Mesenchymal stem cell (in vitro differentiated cells and primary cell): ENCODE data around the gene MMP2.
A peak's percentile ranks its signal among the peaks of the same experiment; 100 is the strongest.

Source experiments
- DNase-seq: peaks from one replicate; pipeline ENCODE4 v3.0.0-alpha.2; 2013
- H2AFZ ChIP-seq: one replicate; pipeline ENCODE4 v1.6.1; 2013; ENCODE audit warnings: low read depth, mild to moderate bottlenecking, control low read depth, inconsistent platforms, low read length, moderate library complexity
- H2AK5ac ChIP-seq: 2 replicates; pipeline ENCODE4 v1.6.1; 2013; ENCODE audit warnings: low read length, moderate library complexity, mild to moderate bottlenecking, inconsistent platforms; ENCODE audit not compliant: severe bottlenecking
- H2BK120ac ChIP-seq: one replicate; pipeline ENCODE4 v1.6.1; 2013; ENCODE audit warnings: low read depth, mild to moderate bottlenecking, inconsistent platforms, low read length, moderate library complexity
- H2BK12ac ChIP-seq, 2 experiments: one replicate each; pipeline ENCODE4 v1.6.1; 2013; ENCODE audit warnings: inconsistent platforms in 2 of 2, low read length in 2 of 2, mild to moderate bottlenecking in 2 of 2, moderate library complexity in 2 of 2, control low read depth in 1 of 2
- H2BK15ac ChIP-seq: one replicate; pipeline ENCODE4 v1.6.1; 2013; ENCODE audit warnings: mild to moderate bottlenecking, low read depth, inconsistent platforms; ENCODE audit not compliant: poor library complexity, severe bottlenecking
- H2BK5ac ChIP-seq: 2 replicates; pipeline ENCODE4 v1.6.1; 2013; ENCODE audit warnings: low read depth, mild to moderate bottlenecking, low read length, control low read depth, inconsistent platforms; ENCODE audit not compliant: poor library complexity, severe bottlenecking
- H3K14ac ChIP-seq, 2 experiments: one replicate each; pipeline ENCODE4 v1.6.1; 2013; ENCODE audit warnings: inconsistent platforms in 2 of 2, low read length in 2 of 2, control low read depth in 1 of 2, mild to moderate bottlenecking in 1 of 2, moderate library complexity in 1 of 2
- H3K18ac ChIP-seq, 2 experiments: one replicate each; pipeline ENCODE4 v1.6.1; 2013; ENCODE audit warnings: inconsistent platforms in 2 of 2, low read length in 2 of 2, control low read depth in 1 of 2, low read depth in 1 of 2, mild to moderate bottlenecking in 1 of 2
- H3K23ac ChIP-seq, 2 experiments: one replicate each; pipeline ENCODE4 v1.6.1; 2013; ENCODE audit warnings: inconsistent platforms in 2 of 2, low read length in 2 of 2, mild to moderate bottlenecking in 2 of 2, moderate library complexity in 2 of 2, control low read depth in 1 of 2
- H3K27ac ChIP-seq: 2 replicates; pipeline ENCODE4 v1.5.1; 2013; ENCODE audit warnings: mild to moderate bottlenecking, moderate library complexity, low read length, control low read depth, inconsistent platforms; ENCODE audit not compliant: poor library complexity, severe bottlenecking
- H3K27me3 ChIP-seq, 2 experiments: 2 replicates each; pipeline versions ENCODE4 v1.6.1 to v1.7.0; 2013; ENCODE audit warnings: low read length in 2 of 2, mild to moderate bottlenecking in 2 of 2, moderate library complexity in 2 of 2, control low read depth in 1 of 2, inconsistent platforms in 1 of 2; ENCODE audit not compliant: control insufficient read depth in 1 of 2, insufficient read depth in 1 of 2
- H3K36me3 ChIP-seq, 2 experiments: 2 replicates each; pipeline versions ENCODE4 v1.6.1 to v1.7.0; 2013; ENCODE audit warnings: low read length in 2 of 2, control low read depth in 1 of 2, inconsistent platforms in 1 of 2, low read depth in 1 of 2, mild to moderate bottlenecking in 1 of 2; ENCODE audit not compliant: insufficient read depth in 2 of 2, control insufficient read depth in 1 of 2
- H3K4ac ChIP-seq, 2 experiments: one replicate each; pipeline ENCODE4 v1.6.1; 2013; ENCODE audit warnings: inconsistent platforms in 2 of 2, low read length in 2 of 2, mild to moderate bottlenecking in 2 of 2, moderate library complexity in 2 of 2, control low read depth in 1 of 2, low read depth in 1 of 2
- H3K4me1 ChIP-seq: 2 replicates; pipeline ENCODE4 v1.6.1; 2013; ENCODE audit warnings: low read depth, low read length, control low read depth; ENCODE audit not compliant: control insufficient read depth, insufficient read depth
- H3K4me2 ChIP-seq: 2 replicates; pipeline ENCODE4 v1.6.1; 2013; ENCODE audit warnings: low read length, mild to moderate bottlenecking, inconsistent platforms; ENCODE audit not compliant: poor library complexity, severe bottlenecking
- H3K4me3 ChIP-seq, 2 experiments: 2 replicates each; pipeline versions ENCODE4 v1.5.1 to v1.7.0; 2013; ENCODE audit warnings: low read length in 2 of 2, mild to moderate bottlenecking in 2 of 2, control low read depth in 1 of 2, low read depth in 1 of 2; ENCODE audit not compliant: insufficient read depth in 1 of 2
- H3K79me1 ChIP-seq: replicated peaks from 2 replicates; pipeline ENCODE4 v1.6.1; 2013; ENCODE audit warnings: mild to moderate bottlenecking, control low read depth, low read length, inconsistent platforms; ENCODE audit not compliant: poor library complexity, severe bottlenecking
- H3K9ac ChIP-seq: 2 replicates; pipeline ENCODE4 v1.7.0; 2013; ENCODE audit warnings: mild to moderate bottlenecking, low read length, moderate library complexity
- H3K9me3 ChIP-seq: 2 replicates; pipeline ENCODE4 v1.7.0; 2013; ENCODE audit warnings: mild to moderate bottlenecking, low read length; ENCODE audit not compliant: control insufficient read depth
- H4K8ac ChIP-seq: one replicate; pipeline ENCODE4 v1.6.1; 2013; ENCODE audit warnings: inconsistent platforms, mild to moderate bottlenecking, low read length, moderate library complexity
- H4K91ac ChIP-seq: one replicate; pipeline ENCODE4 v1.6.1; 2013; ENCODE audit warnings: mild to moderate bottlenecking, low read length, inconsistent platforms
- WGBS: methylation state at CpG from one replicate; pipeline ENCODE4 v1.1.7; 2013; ENCODE audit warnings: mixed read lengths; 5-methylcytosine and 5-hydroxymethylcytosine counted together

MMP2 gene

GRCh38 chr16:55521792-55522191 is 42.8 kb downstream of the MMP2 start:
- Histone ChIP-seq H3K27me3 (no peaks in the 10 kb centered on the region), H3K18ac (no peak overlapping the region), H2BK12ac (no peak overlapping the region), H4K91ac (no peak overlapping the region), H3K27ac (no peak overlapping the region), H3K36me3 (no peaks in the 10 kb centered on the region), H2BK5ac (no peak overlapping the region), H3K9me3 (peaks cover 17% of the 10 kb centered on the region), H3K4me3 (no peak overlapping the region), H2AK5ac (no peak overlapping the region), H3K79me1 (no peaks in the 10 kb centered on the region), H2BK15ac (no peak overlapping the region), H4K8ac (no peak overlapping the region), H3K4me1 (no peaks in the 10 kb centered on the region), H3K4ac (no peak overlapping the region), H3K4me2 (no peak overlapping the region), H3K9ac (no peak overlapping the region), H2BK120ac (no peak overlapping the region), H3K23ac (no peak overlapping the region), H2AFZ (no peak overlapping the region), H3K14ac (no peak overlapping the region)
- DNase-seq = no peak
- WGBS = no CpG with 5 or more reads among the region's 1 CpG

GRCh38 chr16:55526441-55526840 is 47.4 kb downstream of the MMP2 start:
- Histone ChIP-seq H3K18ac (no peak overlapping the region), H3K36me3 (peaks cover 0 to 32% of the 10 kb centered on the region in 2 experiments), H3K9ac (no peak overlapping the region), H3K4ac (no peak overlapping the region), H2BK15ac (no peak overlapping the region), H3K27ac (no peak overlapping the region), H3K4me1 (no peaks in the 10 kb centered on the region), H4K8ac (no peak overlapping the region), H3K79me1 (no peaks in the 10 kb centered on the region), H2BK5ac (no peak overlapping the region), H3K27me3 (no peaks in the 10 kb centered on the region), H3K14ac (no peak overlapping the region), H2AK5ac (no peak overlapping the region), H2BK120ac (no peak overlapping the region), H3K23ac (no peak overlapping the region), H3K4me2 (no peak overlapping the region), H2AFZ (no peak overlapping the region), H2BK12ac (no peak overlapping the region), H3K9me3 (peaks cover 9% of the 10 kb centered on the region), H4K91ac (no peak overlapping the region), H3K4me3 (no peak overlapping the region)
- no CpG with 5 or more reads among the region's 2 CpGs for WGBS
- no peak for DNase-seq

- Histone ChIP-seq H2BK120ac (no peak overlapping the region), H2BK15ac (no peak overlapping the region), H4K8ac (no peak overlapping the region), H3K14ac (no peak overlapping the region), H4K91ac (no peak overlapping the region), H3K36me3 (peaks cover 0 to 42% of the 10 kb centered on the region in 2 experiments), H3K4me2 (no peak overlapping the region), H2AFZ (no peak overlapping the region), H3K4me1 (no peaks in the 10 kb centered on the region), H3K18ac (no peak overlapping the region), H3K9ac (no peak overlapping the region), H3K27ac (no peak overlapping the region), H3K23ac (no peak overlapping the region), H3K4ac (no peak overlapping the region), H3K79me1 (no peaks in the 10 kb centered on the region), H3K27me3 (no peaks in the 10 kb centered on the region), H2AK5ac (no peak overlapping the region), H3K9me3 (no peaks in the 10 kb centered on the region), H2BK12ac (no peak overlapping the region), H3K4me3 (no peak overlapping the region), H2BK5ac (no peak overlapping the region)
- DNase-seq = no peak
Observed at GRCh38 chr16:55527885-55528284, 48.9 kb downstream of the MMP2 start.

GRCh38 chr16:55529018-55529417 is 50.0 kb downstream of the MMP2 start:
- Histone ChIP-seq H4K91ac (no peak overlapping the region), H2AFZ (no peak overlapping the region), H2AK5ac (no peak overlapping the region), H3K36me3 (peaks cover 0 to 53% of the 10 kb centered on the region in 2 experiments), H2BK15ac (no peak overlapping the region), H3K18ac (no peak overlapping the region), H2BK12ac (no peak overlapping the region), H3K23ac (no peak overlapping the region), H3K4ac (no peak overlapping the region), H3K14ac (no peak overlapping the region), H3K27ac (no peak overlapping the region), H2BK5ac (no peak overlapping the region), H3K27me3 (no peaks in the 10 kb centered on the region), H2BK120ac (no peak overlapping the region), H3K79me1 (no peaks in the 10 kb centered on the region), H3K9ac (peak overlapping the region; percentile 62), H3K4me1 (no peaks in the 10 kb centered on the region), H3K4me3 (no peak overlapping the region), H4K8ac (no peak overlapping the region), H3K4me2 (no peak overlapping the region), H3K9me3 (no peaks in the 10 kb centered on the region)
- no peak for DNase-seq
- 74% methylated on average over 2 of the region's 2 CpGs for WGBS
